GM12878 (cell line): ENCODE results near the gene TMSB10. TPM values are rescaled to one million over a fixed set of nuclear protein-coding genes. Genes with fewer than 3 reads are reported as not detected.
"Not testable (repeated sequence)": the region's sequence is repeated elsewhere in the genome, so short reads cannot be mapped to it uniquely, and the experiment has no call there.

Experiments used
- ATAC-seq: fragments of 200-7000 bp; cut with Tn5 transposase; 3 replicates; pipeline ENCODE4 v1.9.1; 2020; ENCODE audit warnings: mild to moderate bottlenecking, moderate library complexity
- BruUV-seq: library from RNA; stranded (reverse); fragments of 400-500 nt; replicated peaks from 2 replicates; lab custom pipeline; 2021; lab: Mats Ljungman, UMichigan
- CTCF ChIA-PET: fragments of 300-600 bp; sonication (Branson Sonifier 250); formaldehyde crosslinking; extraction: SDS; loops from one replicate; lab custom pipeline; 2021; ENCODE audit warnings: inconsistent platforms; lab: Yijun Ruan, JAX
- POLR2A ChIA-PET: fragments of 350-600 bp; formaldehyde crosslinking; extraction: SDS; loops from one replicate; lab custom pipeline; 2021; ENCODE audit warnings: inconsistent platforms; lab: Charles Lee
- RAD21 ChIA-PET: fragments of 300-600 bp; sonication (Branson Sonifier 250); formaldehyde crosslinking; loops from one replicate; lab custom pipeline; 2023; ENCODE audit warnings: antibody characterized with exemption; ENCODE audit not compliant: unreplicated experiment; lab: Charles Lee
- SMC1A ChIA-PET: fragments of 300-600 bp; sonication (Branson Sonifier 250); formaldehyde crosslinking; loops from one replicate; lab custom pipeline; 2023; ENCODE audit not compliant: unreplicated experiment, uncharacterized antibody; lab: Charles Lee
- DNase-seq: peaks from one replicate; pipeline ENCODE4 v3.0.0-alpha.2; 2011; ENCODE audit warnings: low read depth, low spot score
- FAIRE-seq: peaks from 3 replicates; lab custom pipeline; 2011; peaks lifted over from hg19 to GRCh38; lab: Jason Lieb, UNC
- H2AFZ ChIP-seq: 2 replicates; pipeline ENCODE4 v1.6.0; 2011; ENCODE audit warnings: low read depth, low read length, control low read depth; ENCODE audit not compliant: control insufficient read depth
- H3K27ac ChIP-seq: 2 replicates; pipeline ENCODE4 v1.5.1; 2011; ENCODE audit warnings: control low read depth; ENCODE audit not compliant: control insufficient read depth, insufficient read depth
- H3K27me3 ChIP-seq, 2 experiments: replicated peaks in 1 of 2; 2 replicates each; pipeline versions ENCODE4 v1.6.0 to v1.6.1; 2011; ENCODE audit warnings: low read length in 1 of 2; ENCODE audit not compliant: control insufficient read depth in 2 of 2, insufficient read depth in 2 of 2
- H3K36me3 ChIP-seq, 2 experiments: 2 replicates each; pipeline ENCODE4 v1.5.1; 2011; ENCODE audit warnings: low read length in 1 of 2; ENCODE audit not compliant: control insufficient read depth in 2 of 2, insufficient read depth in 2 of 2
- H3K4me1 ChIP-seq: 2 replicates; pipeline ENCODE4 v1.6.1; 2011; ENCODE audit warnings: mild to moderate bottlenecking, low read length, moderate library complexity, mixed read lengths; ENCODE audit not compliant: control insufficient read depth, insufficient read depth
- H3K4me2 ChIP-seq: 2 replicates; pipeline ENCODE4 v1.6.0; 2011; ENCODE audit warnings: control low read depth; ENCODE audit not compliant: control insufficient read depth, insufficient read depth
- H3K4me3 ChIP-seq: fragments of 200-600 bp; sonication (generic); 2 replicates; pipeline ENCODE4 v1.5.1; 2016
- H3K79me2 ChIP-seq: 2 replicates; pipeline ENCODE4 v1.6.0; 2011; ENCODE audit warnings: low read length; ENCODE audit not compliant: control insufficient read depth, insufficient read depth
- H3K9ac ChIP-seq: 2 replicates; pipeline ENCODE4 v1.8.0; 2011; ENCODE audit warnings: low read length, control low read depth, mixed read lengths; ENCODE audit not compliant: control insufficient read depth, insufficient read depth
- H3K9me3 ChIP-seq: replicated peaks from 3 replicates; pipeline ENCODE4 v1.5.1; 2011; ENCODE audit warnings: mild to moderate bottlenecking, low read length; ENCODE audit not compliant: control insufficient read depth, insufficient read depth
- H4K20me1 ChIP-seq: 2 replicates; pipeline ENCODE4 v1.6.0; 2011; ENCODE audit not compliant: control insufficient read depth, insufficient read depth
- EGR1 ChIP-seq, 2 experiments: IDR thresholded peaks; 1 replicate in 1 of 2; 2 replicates in 1 of 2; pipeline ENCODE4 v1.6.1; 2011 to 2012; ENCODE audit warnings: low read depth in 2 of 2, low read length in 2 of 2, borderline replicate concordance in 1 of 2, mild to moderate bottlenecking in 1 of 2, moderate library complexity in 1 of 2
- JUNB ChIP-seq: IDR thresholded peaks from 2 replicates; pipeline ENCODE4 v1.6.1; 2016; ENCODE audit warnings: antibody characterized with exemption, mild to moderate bottlenecking
- MTA2 ChIP-seq: fragments of 450-650 bp; IDR thresholded peaks from 2 replicates; pipeline ENCODE4 v1.6.1; 2016; ENCODE audit warnings: low read depth, mild to moderate bottlenecking, moderate library complexity
- NRF1 ChIP-seq: conservative IDR thresholded peaks from 2 replicates; pipeline ENCODE4 v1.6.1; 2011; ENCODE audit warnings: mild to moderate bottlenecking, low read depth, low read length, improper control_type of control experiment
- SPI1 ChIP-seq: IDR thresholded peaks from 2 replicates; pipeline ENCODE4 v1.6.1; 2011; ENCODE audit warnings: low read depth, mild to moderate bottlenecking, low read length, moderate library complexity, borderline replicate concordance; ENCODE audit not compliant: insufficient read depth
- WGBS: methylation state at CpG from one replicate; pipeline ENCODE4 v1.1.6; 2016; ENCODE audit warnings: low lambda C conversion rate; ENCODE audit not compliant: insufficient replicate concordance, insufficient coverage; ENCODE audit errors: missing lambda C conversion rate; 5-methylcytosine and 5-hydroxymethylcytosine counted together
- in situ Hi-C: fragments of 300-500 bp; cut with MboI; formaldehyde crosslinking; loops from 9 replicates; pipeline ENCODE4 v1.14.3; 2018; ENCODE audit warnings: mixed read lengths
- intact Hi-C: fragments of 100-400 bp; cut with micrococcal nuclease; formaldehyde crosslinking; loops from one replicate; pipeline ENCODE4 v1.14.2; 2022; ENCODE audit not compliant: unreplicated experiment
- polyA plus RNA-seq, 11 experiments: library from polyadenylated mRNA; depleted of rRNA in 4 of 11; unstranded in 6 of 11; stranded (reverse) in 5 of 11; fragments of >200 nt; fragmentation: Nextera tagmentation in 4 of 11; fragmentation: Illumina TruSeq in 1 of 11; extraction: Ambion mirVana in 4 of 11; extraction: Trizol in 1 of 11; gene quantifications; 1 replicate in 1 of 11; 2 replicates in 10 of 11; pipeline versions ENCODE4 v1.2.1 to v1.2.3, GENCODE V29; 2011 to 2016; ENCODE audit warnings: inconsistent platforms in 2 of 11, missing spikeins in 2 of 11, low read depth in 1 of 11
- total RNA-seq, 4 experiments: library from RNA; depleted of rRNA in 3 of 4; stranded (reverse); fragments of >200 nt in 3 of 4; fragmentation: Illumina TruSeq in 1 of 4; extraction: Trizol in 1 of 4; gene quantifications; 2 replicates each; pipeline versions ENCODE4 v1.2.1 to v1.2.3, GENCODE V29; 2013 to 2021
- TF ChIP-seq, protein P1 (sequence below): fragments of 150-350 bp; IDR thresholded peaks from 2 replicates; pipeline ENCODE4 v1.6.1; 2014; ENCODE audit warnings: mild to moderate bottlenecking, low read depth, low read length
- TF ChIP-seq, protein P2 (sequence below): fragments of 450-650 bp; IDR thresholded peaks from 2 replicates; pipeline ENCODE4 v1.6.1; 2017; ENCODE audit warnings: antibody characterized with exemption, mild to moderate bottlenecking, moderate library complexity
- TF ChIP-seq, protein P3 (sequence below): IDR thresholded peaks from 2 replicates; pipeline ENCODE4 v1.6.1; 2012; ENCODE audit warnings: low read length, inconsistent platforms

Gene TMSB10
- total and polyA plus RNA-seq, 10 of the 15 experiments (the other 5 are each of a cell fraction or from before 2014, with no cell fraction given): 1,406 to 4,860 (median 3,381) TPM

DNA sequence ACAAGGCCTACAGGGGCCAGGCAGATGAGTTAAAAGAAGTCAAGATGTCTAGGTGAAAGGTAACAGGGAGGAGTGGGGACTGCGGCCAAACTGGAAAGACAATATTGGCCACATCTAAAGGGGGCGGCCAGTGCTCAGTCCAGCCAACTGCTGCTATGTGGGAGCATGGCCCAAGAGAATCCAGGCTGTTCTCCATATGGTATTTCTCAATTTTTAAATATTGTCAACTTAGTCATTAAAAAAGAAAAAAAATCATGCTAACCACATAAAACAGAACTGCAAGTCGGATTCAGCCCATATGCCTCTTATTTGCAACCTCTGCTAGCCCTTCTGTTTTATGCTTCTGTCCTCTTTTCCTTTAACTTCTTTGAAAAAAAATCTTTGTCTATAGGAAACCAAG, 39.3 kb upstream of the TMSB10 start:
- BruUV-seq: no TSS peak
- no peak overlapping the region for H3K27ac ChIP-seq
- H3K4me1 ChIP-seq: no peaks in the 10 kb centered on the region

DNA sequence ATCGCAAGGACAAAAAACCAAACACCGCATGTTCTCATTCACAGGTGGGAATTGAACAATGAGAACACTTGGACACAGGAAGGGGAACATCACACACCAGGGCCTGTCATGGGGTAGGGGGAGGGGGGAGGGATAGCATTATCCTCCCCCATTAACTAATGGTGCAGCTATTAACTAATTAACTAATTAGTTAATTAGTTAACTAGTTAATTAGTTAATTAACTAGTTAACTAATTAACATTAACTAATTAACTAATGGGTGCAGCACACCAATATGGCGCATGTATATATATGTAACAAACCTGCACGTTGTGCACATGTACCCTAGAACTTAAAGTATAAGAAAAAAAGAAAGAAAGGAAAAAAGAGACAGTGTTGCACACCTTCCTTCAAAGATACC, 37.1 kb upstream of the TMSB10 start:
- POLR2A ChIA-PET, H4K20me1 ChIP-seq, H3K4me2 ChIP-seq, in situ Hi-C loops, H2AFZ ChIP-seq, H3K9me3 ChIP-seq, H3K4me3 ChIP-seq, FAIRE-seq, H3K36me3 ChIP-seq, H3K27me3 ChIP-seq, H3K9ac ChIP-seq, BruUV-seq, H3K79me2 ChIP-seq, DNase-seq, ATAC-seq, H3K27ac ChIP-seq, intact Hi-C loops, H3K4me1 ChIP-seq: not testable (repeated sequence)
- RAD21 ChIA-PET: interaction anchor here (0.6 to 5.2 kb wide), 2 partner anchors 58 to 149 kb away, joined by 3 to 40 read pairs; no protein-coding TSS in a partner anchor
- CTCF ChIA-PET: interaction anchor here (0.6 to 5.0 kb wide), 6 partner anchors 15 to 429 kb away, joined by 3 to 64 read pairs (median 4); no protein-coding TSS in a partner anchor
- 89% methylated on average over 3 of the region's 4 CpGs for WGBS
- SMC1A ChIA-PET: interaction anchor here (0.7 to 3.6 kb wide), 6 partner anchors 9 to 127 kb away, joined by 3 to 27 read pairs (median 3); no protein-coding TSS in a partner anchor

More for the DNA sequence above, 39.3 kb upstream of the TMSB10 start:
- no peak for DNase-seq
- Histone ChIP-seq H3K27me3 (no peaks in the 10 kb centered on the region), H3K4me2 (no peak overlapping the region), H4K20me1 (no peaks in the 10 kb centered on the region), H3K4me3 (no peak overlapping the region), H3K79me2 (no peaks in the 10 kb centered on the region), H2AFZ (no peak overlapping the region), H3K9ac (no peak overlapping the region), H3K9me3 (no peaks in the 10 kb centered on the region), H3K36me3 (no peaks in the 10 kb centered on the region; a peak in 1 of 4 replicates)
- 43% methylated on average over 3 of the region's 3 CpGs for WGBS
- ChIA-PET CTCF (interaction anchor here (0.8 to 1.5 kb wide), 3 partner anchors 8 to 366 kb away, joined by 3 to 7 read pairs (median 4); no protein-coding TSS in a partner anchor), SMC1A (interaction anchor here (2.3 kb wide), 1 partner anchor 125 kb away, joined by 7 read pairs; no protein-coding TSS in a partner anchor), RAD21 (no interaction called here), POLR2A (no interaction called here)
- no peak for ATAC-seq
- in situ Hi-C loops: no loop called here
- TF ChIP-seq MTA2: no peak
- no peak for TF ChIP-seq EGR1 (IDR thresholded peaks at IDR 0.05; ENCODE audit: borderline replicate concordance in 1 of 2, low read depth in 2 of 2, low read length in 2 of 2)
- TF ChIP-seq NRF1: no peak
- TF ChIP-seq, protein P1, sequence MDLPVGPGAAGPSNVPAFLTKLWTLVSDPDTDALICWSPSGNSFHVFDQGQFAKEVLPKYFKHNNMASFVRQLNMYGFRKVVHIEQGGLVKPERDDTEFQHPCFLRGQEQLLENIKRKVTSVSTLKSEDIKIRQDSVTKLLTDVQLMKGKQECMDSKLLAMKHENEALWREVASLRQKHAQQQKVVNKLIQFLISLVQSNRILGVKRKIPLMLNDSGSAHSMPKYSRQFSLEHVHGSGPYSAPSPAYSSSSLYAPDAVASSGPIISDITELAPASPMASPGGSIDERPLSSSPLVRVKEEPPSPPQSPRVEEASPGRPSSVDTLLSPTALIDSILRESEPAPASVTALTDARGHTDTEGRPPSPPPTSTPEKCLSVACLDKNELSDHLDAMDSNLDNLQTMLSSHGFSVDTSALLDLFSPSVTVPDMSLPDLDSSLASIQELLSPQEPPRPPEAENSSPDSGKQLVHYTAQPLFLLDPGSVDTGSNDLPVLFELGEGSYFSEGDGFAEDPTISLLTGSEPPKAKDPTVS: no peak
- no peak for TF ChIP-seq JUNB
- TF ChIP-seq, protein P2, sequence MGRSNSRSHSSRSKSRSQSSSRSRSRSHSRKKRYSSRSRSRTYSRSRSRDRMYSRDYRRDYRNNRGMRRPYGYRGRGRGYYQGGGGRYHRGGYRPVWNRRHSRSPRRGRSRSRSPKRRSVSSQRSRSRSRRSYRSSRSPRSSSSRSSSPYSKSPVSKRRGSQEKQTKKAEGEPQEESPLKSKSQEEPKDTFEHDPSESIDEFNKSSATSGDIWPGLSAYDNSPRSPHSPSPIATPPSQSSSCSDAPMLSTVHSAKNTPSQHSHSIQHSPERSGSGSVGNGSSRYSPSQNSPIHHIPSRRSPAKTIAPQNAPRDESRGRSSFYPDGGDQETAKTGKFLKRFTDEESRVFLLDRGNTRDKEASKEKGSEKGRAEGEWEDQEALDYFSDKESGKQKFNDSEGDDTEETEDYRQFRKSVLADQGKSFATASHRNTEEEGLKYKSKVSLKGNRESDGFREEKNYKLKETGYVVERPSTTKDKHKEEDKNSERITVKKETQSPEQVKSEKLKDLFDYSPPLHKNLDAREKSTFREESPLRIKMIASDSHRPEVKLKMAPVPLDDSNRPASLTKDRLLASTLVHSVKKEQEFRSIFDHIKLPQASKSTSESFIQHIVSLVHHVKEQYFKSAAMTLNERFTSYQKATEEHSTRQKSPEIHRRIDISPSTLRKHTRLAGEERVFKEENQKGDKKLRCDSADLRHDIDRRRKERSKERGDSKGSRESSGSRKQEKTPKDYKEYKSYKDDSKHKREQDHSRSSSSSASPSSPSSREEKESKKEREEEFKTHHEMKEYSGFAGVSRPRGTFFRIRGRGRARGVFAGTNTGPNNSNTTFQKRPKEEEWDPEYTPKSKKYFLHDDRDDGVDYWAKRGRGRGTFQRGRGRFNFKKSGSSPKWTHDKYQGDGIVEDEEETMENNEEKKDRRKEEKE: no peak
- TF ChIP-seq, protein P3, sequence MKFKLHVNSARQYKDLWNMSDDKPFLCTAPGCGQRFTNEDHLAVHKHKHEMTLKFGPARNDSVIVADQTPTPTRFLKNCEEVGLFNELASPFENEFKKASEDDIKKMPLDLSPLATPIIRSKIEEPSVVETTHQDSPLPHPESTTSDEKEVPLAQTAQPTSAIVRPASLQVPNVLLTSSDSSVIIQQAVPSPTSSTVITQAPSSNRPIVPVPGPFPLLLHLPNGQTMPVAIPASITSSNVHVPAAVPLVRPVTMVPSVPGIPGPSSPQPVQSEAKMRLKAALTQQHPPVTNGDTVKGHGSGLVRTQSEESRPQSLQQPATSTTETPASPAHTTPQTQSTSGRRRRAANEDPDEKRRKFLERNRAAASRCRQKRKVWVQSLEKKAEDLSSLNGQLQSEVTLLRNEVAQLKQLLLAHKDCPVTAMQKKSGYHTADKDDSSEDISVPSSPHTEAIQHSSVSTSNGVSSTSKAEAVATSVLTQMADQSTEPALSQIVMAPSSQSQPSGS: no peak
- TF ChIP-seq SPI1: no peak
- FAIRE-seq: no peak
- intact Hi-C loops: no loop called here
